Muscle layer of duodenum (tissue), 2 donors: ENCODE measurements around the gene HBS1L.

ENCODE experiments used
- H3K27ac ChIP-seq: one replicate; pipeline ENCODE4 v1.7.0; 2013; ENCODE audit warnings: mild to moderate bottlenecking, low read length
- H3K27me3 ChIP-seq: one replicate; pipeline ENCODE4 v1.7.0; 2013; ENCODE audit warnings: low read depth, mild to moderate bottlenecking, control low read depth, low read length
- H3K36me3 ChIP-seq, 2 donors: one replicate each; pipeline ENCODE4 v1.7.0; 2013; ENCODE audit warnings: low read length in 2 of 2, control low read depth in 1 of 2, mild to moderate bottlenecking in 1 of 2; ENCODE audit not compliant: insufficient read depth in 2 of 2, control insufficient read depth in 1 of 2
- H3K4me1 ChIP-seq, 2 donors: one replicate each; pipeline ENCODE4 v1.7.0; 2013; ENCODE audit warnings: low read length in 2 of 2, mild to moderate bottlenecking in 2 of 2, control low read depth in 1 of 2, moderate library complexity in 1 of 2; ENCODE audit not compliant: insufficient read depth in 2 of 2, control insufficient read depth in 1 of 2
- H3K4me3 ChIP-seq, 2 donors: one replicate each; pipeline ENCODE4 v1.7.0; 2013; ENCODE audit warnings: low read length in 2 of 2, low read depth in 1 of 2, mild to moderate bottlenecking in 1 of 2
- H3K9me3 ChIP-seq, 2 donors: one replicate each; pipeline ENCODE4 v1.7.0; 2013; ENCODE audit warnings: low read length in 2 of 2, control low read depth in 1 of 2, mild to moderate bottlenecking in 1 of 2; ENCODE audit not compliant: control insufficient read depth in 1 of 2
- donor health status: healthy.

The HBS1L gene

GRCh38 chr6:134964451-134965203, 90.0 kb downstream of the HBS1L start:
- H3K4me3 ChIP-seq = no peak overlapping the region
- no peaks in the 10 kb centered on the region for H3K27me3 ChIP-seq
- peaks cover 8 to 35% of the 10 kb centered on the region in 2 donors for H3K36me3 ChIP-seq
- H3K9me3 ChIP-seq = peaks cover 0 to 2% of the 10 kb centered on the region in 2 donors
- no peaks in the 10 kb centered on the region for H3K4me1 ChIP-seq
- H3K27ac ChIP-seq = no peak overlapping the region

- no peak overlapping the region for H3K27ac ChIP-seq
- peaks cover 13 to 46% of the 10 kb centered on the region in 2 donors for H3K36me3 ChIP-seq
- H3K9me3 ChIP-seq = peaks cover 2 to 3% of the 10 kb centered on the region in 2 donors
Measured at GRCh38 chr6:134962421-134962820, 92.2 kb downstream of the HBS1L start.

GRCh38 chr6:134961366-134961765, 93.3 kb downstream of the HBS1L start:
- H3K36me3 ChIP-seq = peaks cover 13 to 46% of the 10 kb centered on the region in 2 donors
- no peaks in the 10 kb centered on the region for H3K4me1 ChIP-seq
- no peak overlapping the region for H3K27ac ChIP-seq
- no peak overlapping the region for H3K4me3 ChIP-seq
- H3K27me3 ChIP-seq = no peaks in the 10 kb centered on the region
- H3K9me3 ChIP-seq = peaks cover 2 to 3% of the 10 kb centered on the region in 2 donors

More at GRCh38 chr6:134962421-134962820, 92.2 kb downstream of the HBS1L start:
- Histone ChIP-seq H3K27me3 (no peaks in the 10 kb centered on the region), H3K4me1 (no peaks in the 10 kb centered on the region), H3K4me3 (no peak overlapping the region)

- H3K9me3 ChIP-seq = peaks cover 2 to 3% of the 10 kb centered on the region in 2 donors
Measured at GRCh38 chr6:134959603-134960002, 95.0 kb downstream of the HBS1L start.

GRCh38 chr6:134956676-134957075, 97.9 kb downstream of the HBS1L start:
- Histone ChIP-seq H3K36me3 (peaks cover 5 to 17% of the 10 kb centered on the region in 2 donors), H3K4me3 (no peak overlapping the region), H3K27ac (no peak overlapping the region), H3K9me3 (peaks cover 2 to 3% of the 10 kb centered on the region in 2 donors), H3K4me1 (no peaks in the 10 kb centered on the region), H3K27me3 (no peaks in the 10 kb centered on the region)

More at GRCh38 chr6:134959603-134960002, 95.0 kb downstream of the HBS1L start:
- no peak overlapping the region for H3K27ac ChIP-seq
- no peaks in the 10 kb centered on the region for H3K4me1 ChIP-seq
- H3K27me3 ChIP-seq = no peaks in the 10 kb centered on the region
- H3K4me3 ChIP-seq = no peak overlapping the region
- H3K36me3 ChIP-seq = peaks cover 9 to 38% of the 10 kb centered on the region in 2 donors

- Histone ChIP-seq H3K27me3 (no peaks in the 10 kb centered on the region), H3K4me1 (no peaks in the 10 kb centered on the region), H3K9me3 (peaks cover 2 to 3% of the 10 kb centered on the region in 2 donors), H3K36me3 (peaks cover 5 to 12% of the 10 kb centered on the region in 2 donors), H3K4me3 (no peak overlapping the region), H3K27ac (no peak overlapping the region)
Measured at GRCh38 chr6:134956032-134956431, 98.6 kb downstream of the HBS1L start.

- Histone ChIP-seq H3K27me3 (no peaks in the 10 kb centered on the region), H3K36me3 (peaks cover 5 to 8% of the 10 kb centered on the region in 2 donors), H3K4me3 (no peak overlapping the region), H3K27ac (no peak overlapping the region), H3K4me1 (no peaks in the 10 kb centered on the region), H3K9me3 (peaks cover 0 to 3% of the 10 kb centered on the region in 2 donors)
Measured at GRCh38 chr6:134954272-134955000, 100.2 kb downstream of the HBS1L start.

GRCh38 chr6:134951494-134952263, 102.9 kb downstream of the HBS1L start:
- H3K36me3 ChIP-seq = no peaks in the 10 kb centered on the region
- no peak overlapping the region for H3K27ac ChIP-seq

GRCh38 chr6:134950482-134950881, 104.1 kb downstream of the HBS1L start:
- no peak overlapping the region for H3K4me3 ChIP-seq
- no peak overlapping the region for H3K27ac ChIP-seq
- H3K27me3 ChIP-seq = no peaks in the 10 kb centered on the region
- H3K36me3 ChIP-seq = no peaks in the 10 kb centered on the region
- no peaks in the 10 kb centered on the region for H3K4me1 ChIP-seq
- no peaks in the 10 kb centered on the region for H3K9me3 ChIP-seq

More at GRCh38 chr6:134951494-134952263, 102.9 kb downstream of the HBS1L start:
- Histone ChIP-seq H3K27me3 (no peaks in the 10 kb centered on the region), H3K4me1 (no peaks in the 10 kb centered on the region), H3K4me3 (no peak overlapping the region), H3K9me3 (no peaks in the 10 kb centered on the region)

GRCh38 chr6:134949927-134950326, 104.7 kb downstream of the HBS1L start, which contains the start of gene ALDH8A1:
Gene ALDH8A1 (minus strand): TSS chr6:134950101. CDS start chr6:134950053, 48 bp downstream.
- H3K4me3 ChIP-seq = no peak within 1 kb of the TSS
- no peak within 1 kb of the TSS for H3K27ac ChIP-seq
- no peaks in the 10 kb centered on the region for H3K27me3 ChIP-seq
- no peaks in the 10 kb centered on the region for H3K36me3 ChIP-seq
- no peaks in the 10 kb centered on the region for H3K4me1 ChIP-seq
- H3K9me3 ChIP-seq = no peaks in the 10 kb centered on the region

- no peaks in the 10 kb centered on the region for H3K4me1 ChIP-seq
- H3K36me3 ChIP-seq = no peaks in the 10 kb centered on the region
- no peak overlapping the region for H3K27ac ChIP-seq
- no peak overlapping the region for H3K4me3 ChIP-seq
- H3K9me3 ChIP-seq = no peaks in the 10 kb centered on the region
- no peaks in the 10 kb centered on the region for H3K27me3 ChIP-seq
Measured at GRCh38 chr6:134948691-134949090, 105.9 kb downstream of the HBS1L start.
